HK-2 (cell line): ENCODE results near the gene ITGA11.
A peak's percentile ranks its signal among the peaks of the same experiment; 100 is the strongest.

Experiments used
- DNase-seq: peaks from one replicate; pipeline ENCODE4 v3.0.0-alpha.2; 2018; ENCODE audit not compliant: unreplicated experiment

Gene ITGA11

DNA sequence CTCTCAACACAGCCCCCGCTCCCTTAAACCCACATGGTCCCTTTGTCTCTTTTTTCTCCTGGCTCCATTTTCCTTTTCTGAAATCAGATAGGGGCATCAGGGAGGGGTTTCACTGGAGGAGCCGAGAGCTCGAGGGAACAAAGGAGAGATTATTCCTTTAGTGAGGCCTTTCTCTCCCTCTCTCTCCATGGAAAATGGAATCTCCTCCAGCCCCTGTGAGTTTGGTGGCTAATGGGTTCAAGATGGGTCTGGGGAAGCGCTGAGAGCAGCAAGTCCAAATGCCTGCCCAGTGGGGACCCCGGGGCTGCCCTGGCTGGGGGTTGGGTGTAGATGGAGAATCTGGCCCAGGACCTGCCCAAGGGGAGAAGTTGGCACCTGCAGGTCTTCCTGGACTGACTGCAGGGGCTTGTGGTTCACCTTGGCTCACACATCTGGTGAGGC, 56.8 kb downstream of the ITGA11 start:
- no peak for DNase-seq

GRCh38 chr15:68374168-68374745, 57.7 kb downstream of the ITGA11 start:
- no peak for DNase-seq

GRCh38 chr15:68373028-68373427, 58.9 kb downstream of the ITGA11 start:
- no peak for DNase-seq

DNA sequence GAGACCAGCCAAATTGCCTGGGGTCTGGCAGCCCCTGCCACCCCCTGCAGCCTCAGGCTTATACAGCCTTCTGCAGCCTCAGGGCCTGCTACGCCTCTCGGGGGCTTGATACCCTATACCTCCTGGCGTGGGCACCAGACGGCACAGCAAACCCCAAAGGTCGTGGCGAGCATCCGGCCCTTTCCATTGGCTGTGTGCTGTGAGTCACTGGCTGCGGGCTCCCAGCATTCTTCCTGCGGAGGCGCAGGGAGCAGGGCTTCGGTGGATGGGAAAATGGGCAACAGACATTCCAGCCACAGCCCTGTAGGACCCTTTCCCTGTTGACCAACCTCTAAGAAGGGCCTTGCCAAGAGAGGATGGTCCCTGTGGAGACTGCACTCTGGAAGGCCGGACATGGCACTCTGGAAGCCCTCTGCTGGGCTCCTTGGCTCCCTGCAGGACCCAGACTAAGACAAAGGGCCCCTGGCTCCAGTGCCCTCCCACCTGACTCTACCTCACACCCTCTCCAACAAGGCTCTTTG, 59.6 kb downstream of the ITGA11 start:
- DNase-seq, result no peak

- DNase-seq, result no peak
Measured at GRCh38 chr15:68371851-68372250, 60.1 kb downstream of the ITGA11 start.

DNA sequence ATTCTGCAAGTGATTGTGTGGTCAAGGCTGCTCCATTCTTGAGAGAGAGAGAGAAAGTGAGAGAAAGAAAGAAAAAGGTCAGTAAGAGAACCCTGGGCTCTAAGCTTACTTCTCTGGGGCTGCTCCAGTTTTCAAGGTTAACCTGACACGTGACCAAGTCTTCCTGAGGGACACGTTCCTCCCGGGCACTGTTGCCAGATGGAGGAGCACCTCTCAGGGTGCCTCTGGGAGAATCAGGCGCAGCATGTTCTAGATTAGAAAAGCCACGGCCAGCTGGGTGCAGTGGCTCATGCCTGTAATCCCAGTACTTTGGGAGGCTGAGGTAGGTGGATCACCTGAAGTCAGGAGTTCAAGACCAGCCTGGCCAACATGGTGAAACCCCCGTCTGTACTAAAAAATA, 60.8 kb downstream of the ITGA11 start:
- no peak for DNase-seq

DNA sequence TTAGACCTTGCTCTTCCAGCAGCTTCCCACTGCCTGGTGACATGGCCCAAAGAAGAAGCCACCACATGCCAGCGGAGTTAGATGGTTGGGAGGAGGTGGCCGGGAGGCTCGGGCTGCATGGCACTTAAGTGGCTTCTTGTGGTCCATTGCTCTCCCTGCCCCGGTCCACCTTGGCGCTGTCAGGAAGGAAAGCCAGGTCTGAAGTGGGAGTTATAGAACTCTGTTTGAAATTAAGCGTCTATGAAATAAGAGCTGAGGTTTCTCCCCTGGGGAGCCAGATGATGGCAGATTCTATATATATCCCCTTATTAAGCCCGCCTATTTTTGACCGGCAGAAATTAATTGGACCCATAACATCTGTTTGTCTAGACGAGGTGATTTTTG, 61.2 kb downstream of the ITGA11 start:
- no peak for DNase-seq

DNA sequence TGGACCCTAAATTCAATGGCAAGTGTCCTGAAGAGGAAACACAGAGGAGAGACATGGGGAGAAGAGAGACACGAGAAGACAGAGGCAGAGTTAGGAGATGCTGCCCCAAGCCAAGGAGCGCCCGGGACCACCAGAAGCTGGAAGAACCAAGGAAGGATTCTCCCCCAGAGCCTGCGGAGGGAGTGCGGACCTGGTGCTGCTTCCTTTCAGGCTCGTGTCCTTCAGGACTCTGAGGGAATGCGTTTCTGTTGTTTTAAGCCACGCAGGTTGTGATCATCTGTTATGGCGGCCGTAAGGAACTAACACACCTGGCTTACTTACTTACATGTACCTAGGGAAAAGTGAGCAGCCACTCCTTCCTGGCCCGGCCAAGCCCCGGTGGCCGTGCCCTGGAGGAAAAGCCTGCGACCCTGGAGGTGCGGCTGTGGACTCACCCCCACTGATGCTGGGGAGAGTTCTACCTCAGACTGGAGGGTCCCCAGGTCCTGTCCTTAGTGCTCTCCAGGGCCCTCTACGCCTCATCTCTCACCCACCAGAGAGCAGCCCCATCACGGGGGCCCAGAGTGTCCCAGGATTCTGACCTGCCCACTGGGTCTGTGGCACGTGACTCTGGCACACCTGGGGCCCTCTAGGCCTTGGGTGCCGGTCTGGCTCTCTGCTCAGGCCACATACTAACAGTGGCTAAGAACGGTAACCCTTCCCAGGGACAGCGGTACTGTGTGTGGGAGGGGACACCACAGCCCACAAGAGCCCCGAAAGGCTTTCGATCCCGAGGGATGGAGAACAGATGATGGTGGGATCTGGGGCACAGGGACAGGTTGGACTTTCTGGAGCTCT, 61.8 kb downstream of the ITGA11 start:
- DNase-seq, result no peak

- DNase-seq, result no peak
Measured at GRCh38 chr15:68368731-68369435, 63.1 kb downstream of the ITGA11 start.

- no peak for DNase-seq
Measured at GRCh38 chr15:68367992-68368391, 64.0 kb downstream of the ITGA11 start.

DNA sequence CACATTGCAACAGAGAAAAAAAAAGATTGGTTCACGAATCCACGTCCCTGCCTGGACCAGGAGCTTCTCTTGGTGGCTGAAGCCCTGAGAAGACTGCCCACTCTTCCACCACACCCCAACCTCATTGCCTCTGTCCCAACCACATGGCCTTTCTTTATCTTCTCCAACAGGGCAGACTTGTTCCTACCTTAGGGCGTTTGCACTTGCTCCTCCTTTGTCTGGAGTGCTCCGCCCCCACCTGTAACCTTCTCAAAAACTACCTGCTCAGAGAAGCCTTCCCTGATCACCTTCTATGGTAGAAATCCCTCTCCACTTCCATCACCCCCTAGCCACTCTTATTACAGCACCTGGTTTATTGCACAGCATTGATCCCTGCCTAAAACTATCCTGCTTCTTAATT, 64.7 kb downstream of the ITGA11 start:
- DNase-seq, result no peak

GRCh38 chr15:68366314-68366713, 65.6 kb downstream of the ITGA11 start:
- DNase-seq, result no peak

- no peak for DNase-seq
Measured at GRCh38 chr15:68365770-68366169, 66.2 kb downstream of the ITGA11 start.

DNA sequence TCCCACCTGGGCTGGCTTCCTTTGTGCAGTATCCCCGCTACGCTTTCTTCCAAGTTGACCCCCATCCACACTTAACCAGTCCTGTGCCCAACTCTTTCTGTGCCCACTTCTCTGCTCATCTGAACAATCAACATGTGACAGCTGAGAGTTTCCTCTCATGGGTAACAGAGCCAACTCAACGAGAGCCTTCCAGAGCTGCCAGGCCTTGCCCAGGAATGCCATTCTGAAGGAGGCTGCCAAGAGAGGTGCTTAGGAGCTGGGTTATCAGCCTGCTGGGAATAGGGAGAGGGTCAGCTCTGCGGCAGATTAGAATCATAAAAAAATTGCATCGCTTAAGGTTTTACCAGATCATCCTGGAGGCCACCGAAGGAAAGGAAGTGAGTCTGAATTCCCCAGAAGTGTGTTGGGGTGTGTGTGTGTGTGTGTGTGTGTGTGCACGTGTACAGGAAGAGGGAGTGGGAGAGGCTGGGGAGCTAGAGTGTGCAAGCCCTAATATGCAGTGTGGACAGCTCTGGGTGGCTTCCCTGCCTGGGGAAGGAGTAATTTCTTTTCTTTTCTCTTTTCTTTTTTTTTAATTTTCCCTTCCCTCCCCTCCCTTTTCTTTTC, 66.7 kb downstream of the ITGA11 start:
- DNase-seq, result no peak

DNA sequence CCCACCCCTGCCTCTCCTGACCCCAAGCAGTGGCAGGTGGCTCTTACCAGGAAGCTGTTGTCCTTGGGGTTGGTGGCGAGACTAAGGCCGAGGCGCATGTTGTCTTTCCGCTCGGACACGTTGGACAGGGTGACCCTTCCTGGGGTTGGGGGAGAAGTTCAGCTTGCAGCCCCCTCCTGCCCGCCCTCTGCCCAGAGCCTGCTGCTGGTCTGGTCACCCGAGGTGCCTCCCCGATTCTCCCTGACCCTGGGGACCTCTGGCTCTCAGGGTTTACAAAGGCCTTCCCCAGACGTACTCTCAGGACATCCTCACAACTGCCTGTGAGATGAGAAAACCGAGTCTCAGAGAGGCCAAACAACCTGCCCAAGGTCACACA, 67.3 kb downstream of the ITGA11 start:
- no peak for DNase-seq

DNA sequence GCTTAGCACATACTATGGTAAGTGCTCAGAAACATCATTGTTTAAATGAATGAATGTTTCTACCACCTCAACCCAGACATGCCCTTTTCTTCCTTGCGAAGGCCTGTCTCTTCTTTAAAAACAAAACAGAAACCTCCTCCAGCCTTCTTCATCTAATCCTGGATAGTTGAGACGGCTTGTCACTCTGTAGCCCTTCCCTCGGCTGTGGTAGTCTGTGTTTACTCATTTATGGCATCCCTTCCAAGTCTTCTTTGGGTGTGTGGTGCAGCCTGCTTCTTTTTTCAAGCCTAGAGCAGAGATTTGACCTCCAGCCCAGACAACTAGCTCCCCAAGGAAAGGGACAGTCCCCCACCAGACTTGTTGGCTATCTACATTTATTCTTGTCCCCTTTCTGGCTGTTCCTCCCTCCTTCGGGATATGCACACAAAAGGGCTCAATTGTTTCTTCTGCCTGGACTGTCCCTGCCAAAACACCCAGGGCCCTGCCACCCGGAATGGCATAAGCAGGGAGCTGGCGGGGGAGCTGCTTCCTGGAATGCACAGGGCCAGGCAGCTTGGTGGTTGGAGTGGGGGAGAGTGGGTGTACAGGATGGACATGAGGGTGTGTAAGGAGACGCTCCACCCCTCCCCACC, 67.8 kb downstream of the ITGA11 start:
- no peak for DNase-seq

DNA sequence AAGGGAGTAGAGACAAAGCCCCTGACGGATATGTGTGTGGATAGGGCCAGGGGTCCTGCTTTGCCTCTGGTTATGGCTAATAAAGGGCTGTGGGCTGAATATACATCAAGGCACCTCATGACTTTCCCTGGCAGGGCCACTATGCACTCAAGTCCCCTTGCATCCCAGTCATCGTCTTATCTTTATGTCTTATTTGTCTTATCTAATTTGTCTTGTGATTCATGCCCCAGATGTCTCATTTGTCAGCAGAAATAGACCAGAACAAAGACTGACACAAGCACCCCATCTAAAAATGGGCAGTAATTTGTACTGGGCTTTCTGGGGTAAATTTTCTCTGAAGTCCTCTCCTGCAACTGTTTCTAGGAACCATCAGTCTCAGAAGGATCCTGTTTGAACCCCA, 68.6 kb downstream of the ITGA11 start:
- DNase-seq, result no peak

GRCh38 chr15:68362537-68363126, 69.3 kb downstream of the ITGA11 start:
- no peak for DNase-seq

GRCh38 chr15:68360721-68361120, 71.2 kb downstream of the ITGA11 start:
- DNase-seq, result no peak

DNA sequence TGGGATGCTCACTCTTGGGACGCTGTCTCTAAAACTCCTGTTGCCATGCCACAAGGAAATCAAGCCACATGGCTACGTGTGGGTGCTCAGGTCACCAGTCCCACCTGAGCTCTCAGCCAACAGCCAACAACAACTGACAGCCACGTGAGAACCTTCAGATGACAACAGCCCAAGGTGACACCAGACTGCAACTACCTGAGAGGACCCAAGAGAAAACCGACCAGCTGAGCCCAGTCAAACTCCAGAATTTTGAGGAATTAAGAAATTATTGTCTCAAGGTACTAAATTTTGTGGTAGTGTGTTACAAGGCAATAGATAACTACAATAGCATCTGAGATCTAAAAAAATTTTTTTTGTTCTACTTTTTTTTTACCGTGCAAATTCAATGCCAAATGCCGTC, 75.2 kb downstream of the ITGA11 start:
- DNase-seq, result no peak

- peak; percentile 26 for DNase-seq
Measured at GRCh38 chr15:68354923-68355322, 77.0 kb downstream of the ITGA11 start.
